GM04504 (cell line): ENCODE results near the gene AFM.

ENCODE experiments used
- DNase-seq: peaks from one replicate; pipeline ENCODE4 v3.0.0-alpha.2; 2012; ENCODE audit warnings: low read depth

Gene AFM, protein sequence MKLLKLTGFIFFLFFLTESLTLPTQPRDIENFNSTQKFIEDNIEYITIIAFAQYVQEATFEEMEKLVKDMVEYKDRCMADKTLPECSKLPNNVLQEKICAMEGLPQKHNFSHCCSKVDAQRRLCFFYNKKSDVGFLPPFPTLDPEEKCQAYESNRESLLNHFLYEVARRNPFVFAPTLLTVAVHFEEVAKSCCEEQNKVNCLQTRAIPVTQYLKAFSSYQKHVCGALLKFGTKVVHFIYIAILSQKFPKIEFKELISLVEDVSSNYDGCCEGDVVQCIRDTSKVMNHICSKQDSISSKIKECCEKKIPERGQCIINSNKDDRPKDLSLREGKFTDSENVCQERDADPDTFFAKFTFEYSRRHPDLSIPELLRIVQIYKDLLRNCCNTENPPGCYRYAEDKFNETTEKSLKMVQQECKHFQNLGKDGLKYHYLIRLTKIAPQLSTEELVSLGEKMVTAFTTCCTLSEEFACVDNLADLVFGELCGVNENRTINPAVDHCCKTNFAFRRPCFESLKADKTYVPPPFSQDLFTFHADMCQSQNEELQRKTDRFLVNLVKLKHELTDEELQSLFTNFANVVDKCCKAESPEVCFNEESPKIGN

DNA sequence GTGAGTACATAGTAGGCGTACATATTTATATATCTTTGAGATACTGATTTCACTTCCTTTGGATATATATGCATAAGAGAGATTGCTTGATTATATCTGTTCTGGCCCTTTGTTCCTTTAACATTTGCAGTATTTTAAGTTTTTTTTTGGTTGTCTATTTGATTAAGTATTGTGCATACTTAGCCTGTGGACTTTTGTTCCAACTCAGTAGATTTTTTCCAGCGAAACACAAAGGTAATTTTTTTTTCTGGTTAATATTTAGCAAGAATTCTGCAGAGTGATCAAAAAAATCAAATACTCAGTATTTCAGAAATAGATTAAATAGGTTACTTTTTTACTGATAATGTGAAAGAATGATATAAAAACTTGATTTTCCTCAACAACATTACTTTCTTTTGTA is at the start of gene AFM:
Gene AFM (plus strand): TSS at position 388 of the 400 bp plus-strand sequence. CDS start 31 bp downstream, outside the sequence.
- no peak for DNase-seq

DNA sequence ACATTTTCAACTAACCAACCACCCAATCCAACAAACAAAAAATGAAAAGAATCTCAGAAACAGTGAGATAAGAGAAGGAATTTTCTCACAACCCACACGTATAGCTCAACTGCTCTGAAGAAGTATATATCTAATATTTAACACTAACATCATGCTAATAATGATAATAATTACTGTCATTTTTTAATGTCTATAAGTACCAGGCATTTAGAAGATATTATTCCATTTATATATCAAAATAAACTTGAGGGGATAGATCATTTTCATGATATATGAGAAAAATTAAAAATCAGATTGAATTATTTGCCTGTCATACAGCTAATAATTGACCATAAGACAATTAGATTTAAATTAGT is 49.8 kb upstream of the AFM start:
- no peak for DNase-seq

DNA sequence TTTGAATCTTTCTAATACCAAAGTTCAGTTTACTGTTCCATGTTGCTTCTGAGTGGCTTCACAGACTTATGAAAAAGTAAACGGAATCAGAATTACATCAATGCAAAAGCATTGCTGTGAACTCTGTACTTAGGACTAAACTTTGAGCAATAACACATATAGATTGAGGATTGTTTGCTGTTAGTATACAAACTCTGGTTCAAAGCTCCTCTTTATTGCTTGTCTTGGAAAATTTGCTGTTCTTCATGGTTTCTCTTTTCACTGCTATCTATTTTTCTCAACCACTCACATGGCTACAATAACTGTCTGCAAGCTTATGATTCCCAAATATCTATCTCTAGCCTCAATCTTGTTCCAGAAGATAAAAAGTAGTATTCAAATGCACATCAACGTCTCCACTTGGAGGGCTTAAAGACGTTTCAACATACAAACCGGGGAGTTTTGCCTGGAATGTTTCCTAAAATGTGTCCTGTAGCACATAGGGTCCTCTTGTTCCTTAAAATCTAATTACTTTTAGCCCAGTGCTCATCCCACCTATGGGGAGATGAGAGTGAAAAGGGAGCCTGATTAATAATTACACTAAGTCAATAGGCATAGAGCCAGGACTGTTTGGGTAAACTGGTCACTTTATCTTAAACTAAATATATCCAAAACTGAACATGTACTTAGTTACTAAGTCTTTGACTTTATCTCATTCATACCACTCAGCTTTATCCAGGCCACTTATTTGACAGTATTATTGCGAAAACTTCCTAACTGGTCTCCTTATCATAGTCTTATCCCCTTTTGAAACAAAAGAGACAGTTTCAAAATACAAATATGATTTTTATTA is 49.2 kb upstream of the AFM start:
- DNase-seq, result no peak

DNA sequence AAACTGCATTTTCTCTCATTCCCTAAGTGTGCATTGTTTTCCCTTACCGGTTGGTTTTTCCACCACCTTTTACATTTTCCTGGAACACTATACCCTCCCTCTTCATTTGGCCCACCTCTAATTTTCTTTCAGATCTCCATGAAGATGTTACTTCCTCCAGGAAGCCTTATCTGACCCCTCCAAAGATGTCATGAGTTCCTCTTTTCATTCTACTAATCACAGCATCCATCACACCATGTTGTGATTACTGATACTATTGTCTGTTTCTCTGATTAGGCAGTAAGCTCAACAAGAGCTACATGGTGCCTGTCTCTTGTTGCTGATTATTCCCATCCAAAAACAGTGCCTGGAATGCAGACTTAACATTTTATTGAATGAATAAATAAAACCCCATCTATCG is 48.4 kb upstream of the AFM start:
- DNase-seq, result no peak

DNA sequence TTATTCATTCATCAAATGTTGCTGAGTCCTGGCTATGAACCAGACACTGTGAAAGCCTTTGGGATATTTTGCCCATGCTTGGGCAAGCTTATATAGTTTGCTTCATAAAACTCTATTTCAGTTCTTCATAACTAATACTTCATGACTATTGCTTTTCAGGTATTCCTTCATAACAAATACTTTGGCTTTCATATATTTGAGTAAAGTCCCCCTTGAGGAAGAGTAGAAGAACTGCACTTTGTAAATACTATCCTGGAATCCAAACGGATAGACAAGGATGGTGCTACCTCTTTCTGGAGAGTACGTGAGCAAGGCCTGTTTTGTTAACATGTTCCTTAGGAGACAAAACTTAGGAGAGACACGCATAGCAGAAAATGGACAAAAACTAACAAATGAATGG is 47.2 kb upstream of the AFM start:
- no peak for DNase-seq

DNA sequence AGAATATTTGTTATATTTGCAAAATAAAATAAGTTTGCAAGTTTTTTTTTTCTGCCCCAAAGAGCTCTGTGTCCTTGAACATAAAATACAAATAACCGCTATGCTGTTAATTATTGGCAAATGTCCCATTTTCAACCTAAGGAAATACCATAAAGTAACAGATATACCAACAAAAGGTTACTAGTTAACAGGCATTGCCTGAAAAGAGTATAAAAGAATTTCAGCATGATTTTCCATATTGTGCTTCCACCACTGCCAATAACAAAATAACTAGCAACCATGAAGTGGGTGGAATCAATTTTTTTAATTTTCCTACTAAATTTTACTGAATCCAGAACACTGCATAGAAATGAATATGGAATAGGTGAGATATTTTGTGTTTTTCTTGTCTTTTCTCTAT is 45.6 kb upstream of the AFM start, which contains the start of gene AFP:
Gene AFP (plus strand): TSS at position 238 of the 400 bp plus-strand sequence. CDS start 42 bp downstream, at position 280.
- no peak for DNase-seq

DNA sequence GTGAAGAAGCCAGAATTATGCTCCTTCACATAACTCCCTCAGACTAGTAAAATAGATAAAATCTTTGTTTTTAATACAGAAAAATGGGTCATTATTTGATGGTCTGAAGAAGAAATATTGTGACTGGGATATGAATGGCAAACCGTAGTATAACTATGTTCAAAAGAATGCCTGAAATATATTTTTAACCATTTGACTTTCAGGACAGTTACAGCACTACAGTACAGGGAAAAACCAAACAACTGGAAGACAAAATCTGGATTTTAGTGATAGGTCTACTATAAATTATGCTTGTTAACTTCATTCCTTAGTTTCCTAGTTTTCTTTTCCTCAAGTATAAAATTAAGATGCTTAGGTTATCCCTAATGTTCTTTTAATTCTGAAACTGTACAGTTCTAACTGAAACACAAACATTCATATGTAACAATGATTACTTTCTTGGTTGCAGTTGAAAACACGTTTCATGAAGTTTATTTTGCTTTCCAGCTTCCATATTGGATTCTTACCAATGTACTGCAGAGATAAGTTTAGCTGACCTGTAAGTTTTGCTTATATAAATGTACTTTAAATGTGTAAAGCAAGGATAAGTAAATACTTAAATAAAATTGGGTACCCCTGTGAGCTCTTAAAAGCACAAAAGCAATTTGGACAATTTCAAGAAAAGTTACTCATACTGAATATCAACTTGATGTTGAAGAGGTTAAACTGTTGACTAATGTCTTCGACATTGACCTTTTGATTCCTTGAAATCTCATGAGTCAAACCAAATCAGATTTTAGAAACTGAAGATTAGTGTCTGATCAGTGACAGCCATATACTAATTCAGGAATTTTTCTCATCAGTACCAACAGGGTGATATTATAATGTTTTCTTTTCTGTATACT is 44.6 kb upstream of the AFM start:
- DNase-seq, result no peak

DNA sequence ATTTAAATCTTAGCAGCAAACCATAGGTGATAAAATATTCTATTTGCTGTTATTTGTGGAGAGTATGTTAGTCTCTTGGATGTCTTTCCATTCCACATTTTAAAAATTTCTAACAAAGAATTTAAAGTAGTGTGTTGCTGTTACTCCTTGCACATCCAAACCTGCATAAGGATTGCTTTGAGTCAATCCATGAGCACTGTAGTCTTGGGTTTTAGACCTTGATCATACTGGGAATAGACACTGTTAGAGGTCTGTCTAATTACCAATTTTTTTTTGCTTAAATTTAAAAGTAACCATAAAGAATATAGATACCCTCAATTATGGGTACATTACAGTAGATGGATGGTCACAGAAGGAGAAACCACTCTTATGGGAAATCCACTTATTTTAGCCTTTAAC is 44.0 kb upstream of the AFM start:
- no peak for DNase-seq

DNA sequence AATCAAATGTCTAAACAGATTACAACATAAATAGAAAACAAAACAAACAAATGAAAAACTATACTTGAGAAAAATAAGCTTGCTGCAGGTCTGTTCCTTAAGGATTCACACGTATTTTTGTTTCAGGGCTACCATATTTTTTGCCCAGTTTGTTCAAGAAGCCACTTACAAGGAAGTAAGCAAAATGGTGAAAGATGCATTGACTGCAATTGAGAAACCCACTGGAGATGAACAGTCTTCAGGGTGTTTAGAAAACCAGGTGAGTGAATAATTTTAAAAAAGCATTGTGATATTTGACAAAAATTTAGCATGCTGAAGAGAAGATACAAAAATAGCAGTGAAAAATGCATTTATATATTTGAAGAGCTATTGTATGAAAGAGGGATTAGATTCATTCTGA is 43.5 kb upstream of the AFM start:
- no peak for DNase-seq

DNA sequence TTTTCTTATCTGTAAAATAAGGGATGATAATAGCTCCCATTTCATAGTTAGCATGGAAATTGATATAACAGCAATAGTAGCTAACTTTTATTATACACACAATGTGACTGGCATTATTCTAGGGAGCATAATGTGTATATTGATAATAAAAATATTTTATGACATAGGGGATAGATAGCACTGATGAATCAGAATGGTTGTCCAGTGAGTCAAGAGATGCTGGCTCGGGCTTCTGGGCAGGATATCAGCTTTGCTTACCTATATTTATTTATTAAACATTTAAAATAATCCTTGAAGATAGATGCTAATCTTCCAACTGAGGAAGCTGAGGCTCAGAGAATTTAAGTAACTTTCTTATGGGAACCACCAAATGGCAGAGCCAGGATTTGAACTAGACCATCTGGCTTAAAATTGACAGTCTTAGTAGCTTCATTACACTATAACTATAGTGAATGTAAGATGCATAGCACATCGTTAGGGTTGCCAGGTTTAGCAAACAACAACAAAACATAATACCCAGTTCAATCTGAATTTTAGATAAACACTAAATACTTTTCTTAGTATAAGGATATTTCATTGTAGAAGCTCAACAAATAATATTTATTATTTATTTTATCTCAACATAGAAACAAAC is 42.8 kb upstream of the AFM start:
- DNase-seq, result no peak

DNA sequence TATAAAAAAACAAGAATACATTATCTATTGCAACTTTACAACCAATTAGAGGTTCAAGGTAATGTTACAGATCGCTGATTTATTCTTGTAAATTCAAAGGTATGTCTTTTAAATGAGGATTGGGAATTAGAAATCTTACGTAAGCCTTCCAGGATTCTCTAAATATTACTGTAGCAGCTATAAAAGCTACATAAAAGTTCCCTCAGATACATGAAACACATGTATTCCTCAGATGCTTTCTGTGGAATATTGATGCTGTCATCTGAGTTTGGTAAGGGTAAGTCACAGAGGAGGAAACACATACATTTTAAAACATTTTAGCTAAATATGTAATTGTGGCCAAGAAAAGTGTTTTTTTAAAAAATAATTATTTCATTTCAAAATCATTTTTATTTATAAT is 42.1 kb upstream of the AFM start:
- no peak for DNase-seq

DNA sequence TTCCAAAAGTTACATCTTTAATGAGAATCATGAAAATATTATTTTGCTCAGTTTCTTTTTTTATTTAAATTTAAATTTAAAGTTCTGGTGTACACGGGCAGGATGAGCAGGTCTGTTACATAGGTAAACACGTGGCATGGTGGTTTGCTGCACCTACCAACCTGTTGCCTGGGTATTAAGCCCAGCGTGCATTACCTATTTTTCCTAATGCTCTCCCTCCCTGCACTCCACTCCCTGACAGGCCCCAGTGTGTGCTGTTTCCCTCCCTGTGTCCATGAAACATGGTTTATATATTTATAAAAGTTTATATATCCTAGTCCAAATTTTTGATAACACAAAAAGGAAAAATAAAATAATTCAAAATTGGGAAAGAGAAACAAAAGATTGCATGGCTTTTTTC is 41.6 kb upstream of the AFM start:
- DNase-seq, result no peak

DNA sequence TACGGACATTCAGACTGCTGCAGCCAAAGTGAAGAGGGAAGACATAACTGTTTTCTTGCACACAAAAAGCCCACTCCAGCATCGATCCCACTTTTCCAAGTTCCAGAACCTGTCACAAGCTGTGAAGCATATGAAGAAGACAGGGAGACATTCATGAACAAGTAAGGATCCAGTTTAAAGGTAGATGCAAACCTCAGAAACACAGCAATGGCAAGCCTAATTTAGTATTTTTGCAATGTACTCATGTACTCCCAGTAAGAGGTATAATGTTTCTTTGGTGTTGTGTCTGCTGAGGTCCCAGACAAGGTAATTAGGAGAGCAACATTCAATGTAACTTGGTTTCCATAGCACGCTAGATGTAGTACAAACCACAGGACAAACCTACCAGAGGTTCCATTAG is 40.9 kb upstream of the AFM start:
- DNase-seq, result no peak

DNA sequence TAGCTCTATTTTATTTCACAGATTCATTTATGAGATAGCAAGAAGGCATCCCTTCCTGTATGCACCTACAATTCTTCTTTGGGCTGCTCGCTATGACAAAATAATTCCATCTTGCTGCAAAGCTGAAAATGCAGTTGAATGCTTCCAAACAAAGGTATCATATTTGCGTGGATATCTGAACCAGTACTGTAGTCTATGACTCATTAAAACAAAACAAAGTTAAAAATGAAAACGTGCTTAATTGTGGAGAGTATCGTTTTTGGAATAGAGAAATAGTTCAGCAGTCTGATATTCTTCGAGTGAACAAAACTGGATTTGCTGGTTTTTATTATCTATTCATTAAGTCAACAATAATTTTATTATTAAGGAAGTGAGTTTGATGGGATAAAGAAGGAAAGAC is 39.3 kb upstream of the AFM start:
- no peak for DNase-seq

DNA sequence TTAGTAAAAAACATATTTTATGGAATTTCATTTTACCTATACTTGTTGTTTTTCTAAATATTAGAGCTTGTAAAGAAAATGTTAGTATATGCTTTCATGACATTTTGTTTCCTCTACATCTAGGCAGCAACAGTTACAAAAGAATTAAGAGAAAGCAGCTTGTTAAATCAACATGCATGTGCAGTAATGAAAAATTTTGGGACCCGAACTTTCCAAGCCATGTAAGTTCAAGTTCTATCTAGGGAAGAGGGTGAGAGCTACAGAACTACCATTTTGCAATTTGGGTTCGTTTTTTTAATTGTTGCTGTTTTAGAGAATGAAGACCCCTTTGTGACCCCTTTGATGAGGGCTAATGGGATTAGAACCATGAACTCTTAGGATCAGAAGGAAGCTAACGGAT is 38.3 kb upstream of the AFM start:
- DNase-seq, result no peak

DNA sequence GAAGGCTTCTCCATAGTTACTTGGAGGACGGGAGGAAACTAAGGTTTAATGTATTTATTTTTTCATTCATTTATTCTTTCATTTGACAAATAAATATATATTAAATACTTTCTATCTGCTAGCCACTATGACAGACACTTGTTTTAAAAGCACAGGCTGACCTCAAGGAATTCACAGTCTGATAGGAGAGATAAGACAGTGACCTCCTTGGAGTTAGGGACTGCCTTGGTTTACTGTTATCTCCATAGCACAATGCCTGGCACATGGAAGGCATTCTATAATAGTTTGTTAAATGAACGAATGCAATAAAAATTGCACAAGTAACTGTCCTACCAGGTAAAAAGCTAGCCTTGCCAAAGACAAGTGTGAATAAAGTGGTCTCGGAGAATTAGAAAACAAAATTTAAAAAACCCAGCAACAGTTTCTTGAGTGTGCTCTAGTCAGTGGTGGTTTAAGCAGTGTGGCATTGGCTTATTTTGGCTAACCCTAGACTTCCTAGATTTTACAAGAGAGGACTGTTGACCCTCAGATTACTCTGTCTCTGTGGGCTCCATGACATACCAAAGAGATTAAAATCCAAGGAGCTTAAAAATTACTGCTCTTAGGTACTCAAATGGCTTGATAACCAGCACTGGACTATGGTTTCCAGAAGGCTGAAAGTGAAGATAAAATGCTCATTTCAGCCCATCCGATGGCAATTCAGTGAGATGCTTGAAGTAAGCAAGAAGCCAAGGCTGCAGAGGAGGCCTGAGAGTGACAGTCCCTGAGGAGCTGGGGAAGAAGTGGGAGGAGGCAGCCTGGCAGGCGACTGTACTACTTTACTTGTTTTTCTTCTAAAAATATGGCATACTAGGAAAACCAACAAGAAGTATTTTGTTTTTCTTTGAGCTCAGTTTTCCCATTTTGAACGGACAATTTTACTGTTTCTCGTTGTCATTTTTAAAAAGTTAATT is 35.9 kb upstream of the AFM start:
- DNase-seq, result no peak

DNA sequence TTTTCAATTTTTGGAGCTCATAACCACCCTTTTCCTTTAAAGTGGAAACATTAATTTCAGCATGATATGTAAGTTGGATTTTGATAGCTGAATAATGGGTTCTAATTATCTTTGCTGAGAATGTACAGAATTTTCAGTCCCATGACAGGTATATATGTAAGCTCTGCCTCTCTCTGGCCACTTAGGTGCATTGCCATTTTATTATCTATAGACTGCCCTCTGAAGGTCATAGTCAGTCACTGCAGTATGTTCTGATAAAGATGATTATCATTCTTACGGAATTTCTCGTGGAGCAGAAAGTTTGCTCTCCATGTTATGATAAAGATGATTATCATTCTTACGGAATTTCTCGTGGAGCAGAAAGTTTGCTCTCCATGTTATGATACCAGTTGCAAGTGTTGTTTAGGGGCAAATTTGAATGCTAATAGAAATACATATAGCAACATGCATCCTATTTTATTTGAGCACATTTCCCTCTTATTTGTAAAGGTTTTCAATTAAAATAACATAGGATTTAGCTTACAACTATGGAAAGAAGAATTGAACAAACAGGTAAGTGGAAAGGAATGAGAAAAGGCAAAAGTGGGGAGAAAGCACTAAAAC is 35.1 kb upstream of the AFM start:
- DNase-seq, result no peak

DNA sequence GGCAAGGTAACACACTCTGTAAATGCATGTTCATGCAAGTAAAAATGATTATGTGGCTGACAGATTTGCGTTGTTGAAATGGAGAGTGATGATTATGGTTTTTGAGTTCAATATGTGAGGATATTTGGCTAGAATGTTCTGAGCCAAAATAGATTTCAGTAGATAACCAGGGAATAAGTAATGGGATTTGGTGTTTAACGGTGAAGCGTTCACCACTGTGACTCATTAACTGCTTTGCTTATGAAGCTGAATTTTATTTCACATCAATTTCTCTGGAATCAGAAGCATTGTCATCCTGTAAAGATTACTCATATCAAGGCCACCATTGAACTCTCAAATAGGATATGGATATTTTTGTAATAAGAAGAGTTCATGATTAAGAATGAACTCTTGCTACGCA is 33.9 kb upstream of the AFM start:
- no peak for DNase-seq

DNA sequence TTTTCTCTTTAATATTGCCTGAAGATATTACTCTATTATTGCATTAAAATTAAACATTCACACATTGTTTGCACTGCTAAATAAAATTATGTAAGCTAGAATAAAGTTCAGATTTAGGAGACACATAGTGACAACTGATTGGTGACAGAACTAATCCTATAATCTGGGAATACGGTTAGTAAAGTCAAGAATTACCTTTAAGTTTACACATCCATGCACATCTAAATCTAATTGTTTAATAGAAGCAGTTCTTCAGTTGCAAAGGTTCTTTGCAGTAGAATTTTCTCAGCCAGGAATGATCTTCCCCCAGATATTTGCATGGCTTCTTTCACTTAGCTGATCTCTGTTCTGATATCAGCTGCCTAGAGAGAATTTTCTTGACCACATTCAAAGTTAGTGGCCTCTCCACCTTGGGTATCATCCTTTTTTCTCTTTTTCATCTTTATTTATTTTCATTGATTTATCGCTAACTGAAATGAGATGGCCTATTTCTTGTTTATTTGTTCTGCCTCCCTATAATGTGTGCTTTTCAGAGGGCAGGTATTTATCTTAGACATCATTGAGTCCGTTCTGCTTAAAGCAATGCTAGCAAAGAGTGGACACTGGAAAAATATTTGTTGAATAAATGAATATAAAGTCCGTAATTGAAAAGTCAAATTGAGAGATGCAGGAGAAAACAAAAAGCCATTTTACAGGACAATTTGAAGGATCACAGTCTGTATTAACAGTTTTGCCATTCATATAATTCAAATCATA is 32.9 kb upstream of the AFM start:
- DNase-seq, result no peak
